ENCODE results near the gene GALNTL6.

The GALNTL6 gene

GRCh38 chr4:172985552-172985951 lies 1172.3 kb downstream of the GALNTL6 start:
- H3K27me3 Mint-ChIP-seq (ENCODE audit: low read depth): no peaks in the 10 kb centered on the region
- no peak overlapping the region for H3K4me3 Mint-ChIP-seq
- H3K36me3 Mint-ChIP-seq (ENCODE audit: low read depth): no peaks in the 10 kb centered on the region
- H3K9me3 Mint-ChIP-seq: no peaks in the 10 kb centered on the region
- H3K4me1 Mint-ChIP-seq (ENCODE audit: low read depth): no peaks in the 10 kb centered on the region
- no peak overlapping the region for H3K27ac Mint-ChIP-seq

DNA sequence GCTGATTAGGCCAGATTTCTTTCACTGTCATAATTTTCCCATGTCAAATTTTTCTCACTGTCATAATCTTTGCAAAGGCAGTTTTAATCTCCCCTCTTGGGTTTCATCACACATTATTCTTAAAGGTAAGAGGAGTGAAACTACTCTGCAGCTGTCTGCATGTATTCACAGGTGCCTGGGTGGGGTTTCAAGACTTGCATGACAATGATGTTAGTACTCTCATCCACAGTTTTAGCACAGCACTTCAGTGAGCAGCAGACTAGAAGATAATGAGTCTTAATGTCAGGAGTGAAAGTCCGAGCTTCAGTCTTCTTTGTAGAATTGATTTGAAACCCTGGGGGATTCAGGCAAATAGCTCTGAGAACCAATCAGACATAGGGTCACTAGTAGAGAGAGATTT lies 1172.9 kb downstream of the GALNTL6 start:
- H3K36me3 Mint-ChIP-seq (ENCODE audit: low read depth): no peaks in the 10 kb centered on the region
- H3K4me1 Mint-ChIP-seq (ENCODE audit: low read depth): no peaks in the 10 kb centered on the region
- H3K4me3 Mint-ChIP-seq: no peak overlapping the region
- no peak overlapping the region for H3K27ac Mint-ChIP-seq
- no peaks in the 10 kb centered on the region for H3K27me3 Mint-ChIP-seq (ENCODE audit: low read depth)
- H3K9me3 Mint-ChIP-seq: no peaks in the 10 kb centered on the region

- Mint-ChIP-seq H3K36me3 (ENCODE audit: low read depth) (no peaks in the 10 kb centered on the region), H3K4me1 (ENCODE audit: low read depth) (no peaks in the 10 kb centered on the region), H3K4me3 (no peak overlapping the region), H3K9me3 (no peaks in the 10 kb centered on the region), H3K27ac (no peak overlapping the region), H3K27me3 (ENCODE audit: low read depth) (no peaks in the 10 kb centered on the region)
Observed at GRCh38 chr4:172989984-172990820, 1177.0 kb downstream of the GALNTL6 start.

DNA sequence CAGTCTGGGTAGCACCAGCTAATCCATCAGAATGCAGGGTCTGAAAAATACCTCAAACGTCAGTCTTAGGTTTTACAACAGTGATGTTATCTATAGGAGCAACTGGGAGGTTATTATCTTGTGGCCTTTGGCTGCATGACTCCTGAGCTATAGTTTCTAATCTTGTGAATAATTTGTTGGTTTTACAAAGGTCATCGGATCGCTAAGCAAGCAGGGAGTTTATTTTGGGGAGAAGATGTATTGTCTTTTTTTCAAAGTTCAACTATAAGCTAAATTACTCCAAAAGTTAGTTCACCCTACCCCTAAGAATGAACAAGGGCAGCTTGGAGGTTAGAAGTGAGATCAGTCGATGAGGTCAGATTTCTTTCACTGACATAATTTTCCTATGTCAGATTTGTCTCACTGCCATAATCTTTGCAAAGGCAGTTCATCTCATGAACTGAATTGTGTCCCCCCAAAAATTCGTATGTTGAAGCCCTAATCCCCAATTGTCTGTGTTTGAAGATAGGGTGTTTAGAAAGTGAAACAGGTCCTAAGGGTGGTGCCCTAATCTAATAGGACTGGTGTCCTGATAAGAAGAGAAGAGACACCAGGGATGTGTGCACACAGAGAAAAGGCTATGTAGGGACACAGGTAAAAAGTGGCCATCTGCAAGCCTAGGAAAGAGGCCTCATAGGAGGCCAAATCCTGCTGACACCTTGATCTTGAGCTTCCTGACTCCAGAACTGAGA lies 1179.6 kb downstream of the GALNTL6 start:
- Mint-ChIP-seq H3K9me3 (no peaks in the 10 kb centered on the region), H3K4me1 (ENCODE audit: low read depth) (no peaks in the 10 kb centered on the region), H3K27ac (no peak overlapping the region), H3K36me3 (ENCODE audit: low read depth) (no peaks in the 10 kb centered on the region), H3K4me3 (no peak overlapping the region), H3K27me3 (ENCODE audit: low read depth) (no peaks in the 10 kb centered on the region)

GRCh38 chr4:172995161-172995560 lies 1182.0 kb downstream of the GALNTL6 start:
- Mint-ChIP-seq H3K4me1 (ENCODE audit: low read depth) (no peaks in the 10 kb centered on the region), H3K36me3 (ENCODE audit: low read depth) (no peaks in the 10 kb centered on the region), H3K27me3 (ENCODE audit: low read depth) (peaks cover 6% of the 10 kb centered on the region), H3K27ac (no peak overlapping the region), H3K4me3 (no peak overlapping the region), H3K9me3 (no peaks in the 10 kb centered on the region)

GRCh38 chr4:172995704-172996103 lies 1182.5 kb downstream of the GALNTL6 start:
- Mint-ChIP-seq H3K4me3 (no peak overlapping the region), H3K36me3 (ENCODE audit: low read depth) (no peaks in the 10 kb centered on the region), H3K4me1 (ENCODE audit: low read depth) (no peaks in the 10 kb centered on the region), H3K27ac (no peak overlapping the region), H3K9me3 (no peaks in the 10 kb centered on the region), H3K27me3 (ENCODE audit: low read depth) (peaks cover 6% of the 10 kb centered on the region)

DNA sequence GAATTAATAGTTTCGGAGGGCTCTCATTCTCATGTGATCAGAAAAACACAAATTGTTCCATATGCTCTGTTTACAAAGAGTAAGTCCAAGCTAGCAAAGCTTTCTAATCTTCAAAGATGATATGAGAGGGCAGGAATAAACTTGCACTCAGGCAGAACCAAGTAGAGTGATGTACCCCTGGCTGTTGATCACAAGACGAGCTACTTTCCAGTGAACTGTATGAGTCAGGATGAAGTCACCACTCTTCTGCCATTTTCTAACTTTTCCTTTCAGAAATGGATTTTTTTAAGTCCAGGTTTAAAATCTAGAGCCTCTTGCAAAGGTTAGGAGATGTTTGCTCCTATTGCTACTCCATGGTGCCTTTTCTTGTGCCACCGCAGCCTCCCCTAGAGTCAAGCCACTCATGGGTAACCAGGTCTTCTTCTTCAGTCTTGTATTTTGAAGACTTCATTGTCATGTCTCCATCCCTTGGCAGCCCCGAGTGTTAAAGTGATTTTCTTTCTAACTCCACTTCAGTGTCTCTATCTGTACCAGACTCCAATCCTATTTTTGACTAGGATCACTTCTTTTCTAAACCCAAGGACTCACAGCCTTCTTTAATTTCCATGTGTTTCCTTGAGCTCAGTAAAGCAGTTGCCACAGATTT lies 1183.5 kb downstream of the GALNTL6 start:
- Mint-ChIP-seq H3K9me3 (no peaks in the 10 kb centered on the region), H3K27me3 (ENCODE audit: low read depth) (peaks cover 6% of the 10 kb centered on the region), H3K27ac (no peak overlapping the region), H3K4me3 (no peak overlapping the region), H3K4me1 (ENCODE audit: low read depth) (no peaks in the 10 kb centered on the region), H3K36me3 (ENCODE audit: low read depth) (no peaks in the 10 kb centered on the region)

DNA sequence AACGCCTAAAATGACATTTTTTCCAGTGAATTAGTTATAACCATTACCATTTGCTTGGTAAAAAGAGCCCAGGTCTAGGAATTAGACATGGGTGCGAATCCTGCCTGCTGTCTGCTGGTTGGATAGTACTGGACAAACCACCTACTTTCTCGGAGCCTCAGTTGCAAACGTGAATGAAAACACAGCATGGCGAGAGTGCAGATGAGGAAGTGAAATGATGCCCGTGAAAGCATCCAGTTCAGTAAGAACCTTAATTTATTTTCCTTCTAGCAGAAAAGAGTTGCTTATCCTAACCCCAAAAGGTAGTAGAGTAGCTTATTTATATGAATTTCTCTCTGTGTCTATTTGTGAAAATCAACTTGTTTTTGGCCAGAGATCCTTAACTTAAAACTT lies 1184.0 kb downstream of the GALNTL6 start:
- Mint-ChIP-seq H3K9me3 (no peaks in the 10 kb centered on the region), H3K4me3 (no peak overlapping the region), H3K4me1 (ENCODE audit: low read depth) (no peaks in the 10 kb centered on the region), H3K27me3 (ENCODE audit: low read depth) (peaks cover 6% of the 10 kb centered on the region), H3K36me3 (ENCODE audit: low read depth) (no peaks in the 10 kb centered on the region), H3K27ac (no peak overlapping the region)

DNA sequence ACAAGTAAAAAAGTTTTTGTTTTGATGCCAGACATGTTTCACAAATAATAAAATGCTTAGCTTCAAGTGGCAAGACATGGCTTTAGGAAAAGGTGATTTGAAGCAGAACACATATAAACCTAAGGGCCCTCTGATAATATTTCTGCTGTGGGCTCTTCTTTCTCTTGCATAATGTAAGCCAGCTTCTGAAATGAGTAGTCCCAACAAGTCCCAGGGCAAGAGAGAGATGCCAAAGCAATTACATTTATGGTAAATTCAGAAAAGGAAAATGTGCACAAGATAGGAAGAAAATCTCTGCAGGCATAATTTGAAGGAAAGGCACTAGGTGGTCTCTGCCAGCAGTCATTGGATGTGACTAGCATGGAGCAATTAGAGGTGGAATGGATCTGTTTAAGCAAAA lies 1184.7 kb downstream of the GALNTL6 start:
- no peaks in the 10 kb centered on the region for H3K9me3 Mint-ChIP-seq
- no peak overlapping the region for H3K27ac Mint-ChIP-seq
- peaks cover 6% of the 10 kb centered on the region for H3K27me3 Mint-ChIP-seq (ENCODE audit: low read depth)
- no peaks in the 10 kb centered on the region for H3K36me3 Mint-ChIP-seq (ENCODE audit: low read depth)
- no peak overlapping the region for H3K4me3 Mint-ChIP-seq
- no peaks in the 10 kb centered on the region for H3K4me1 Mint-ChIP-seq (ENCODE audit: low read depth)

- H3K4me3 Mint-ChIP-seq: no peak overlapping the region
- no peaks in the 10 kb centered on the region for H3K9me3 Mint-ChIP-seq
- H3K27me3 Mint-ChIP-seq (ENCODE audit: low read depth): peaks cover 6% of the 10 kb centered on the region
- no peaks in the 10 kb centered on the region for H3K36me3 Mint-ChIP-seq (ENCODE audit: low read depth)
- no peaks in the 10 kb centered on the region for H3K4me1 Mint-ChIP-seq (ENCODE audit: low read depth)
- no peak overlapping the region for H3K27ac Mint-ChIP-seq
Observed at GRCh38 chr4:172998527-172999469, 1185.6 kb downstream of the GALNTL6 start.

- no peak overlapping the region for H3K27ac Mint-ChIP-seq
- no peaks in the 10 kb centered on the region for H3K36me3 Mint-ChIP-seq (ENCODE audit: low read depth)
- H3K9me3 Mint-ChIP-seq: no peaks in the 10 kb centered on the region
- no peak overlapping the region for H3K4me3 Mint-ChIP-seq
- H3K4me1 Mint-ChIP-seq (ENCODE audit: low read depth): no peaks in the 10 kb centered on the region
- peaks cover 6% of the 10 kb centered on the region for H3K27me3 Mint-ChIP-seq (ENCODE audit: low read depth)
Observed at GRCh38 chr4:173001571-173001970, 1188.4 kb downstream of the GALNTL6 start.

DNA sequence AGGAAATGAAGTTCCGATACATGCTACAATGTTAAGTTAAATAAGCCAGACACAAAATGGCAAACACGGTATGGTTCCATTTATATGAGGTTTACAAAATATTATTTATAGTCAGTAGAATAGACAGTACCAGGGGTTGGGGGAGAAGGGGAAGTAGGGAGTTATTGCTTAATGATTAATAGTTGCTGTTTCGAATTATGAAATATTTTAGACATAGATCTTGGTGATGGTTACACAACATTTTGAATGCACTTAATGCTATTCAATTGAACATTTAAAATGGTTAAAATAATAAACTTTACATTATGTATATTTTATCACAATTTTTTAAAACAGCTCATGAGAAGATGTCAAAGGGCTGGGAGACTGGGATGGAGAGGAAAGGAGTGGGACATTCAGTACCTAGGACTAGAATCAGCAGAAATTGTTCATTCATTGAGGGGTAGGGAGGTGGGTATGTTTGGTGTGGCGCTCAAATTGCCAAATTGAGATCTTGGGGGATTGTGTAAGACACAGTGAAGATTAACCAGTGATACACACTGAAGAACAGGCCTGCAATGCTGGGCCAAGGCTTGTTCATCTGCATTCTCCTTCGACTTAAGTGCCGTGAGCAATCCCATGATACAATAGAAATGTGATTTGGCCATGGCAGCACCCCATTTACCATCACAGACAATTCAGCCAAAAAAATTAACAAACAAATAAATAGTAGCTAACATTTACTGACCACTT lies 1189.8 kb downstream of the GALNTL6 start:
- Mint-ChIP-seq H3K9me3 (no peaks in the 10 kb centered on the region), H3K36me3 (ENCODE audit: low read depth) (no peaks in the 10 kb centered on the region), H3K4me3 (no peak overlapping the region), H3K27ac (no peak overlapping the region), H3K4me1 (ENCODE audit: low read depth) (no peaks in the 10 kb centered on the region), H3K27me3 (ENCODE audit: low read depth) (peaks cover 10% of the 10 kb centered on the region)

GRCh38 chr4:173005912-173006633 lies 1192.9 kb downstream of the GALNTL6 start:
- H3K9me3 Mint-ChIP-seq: no peaks in the 10 kb centered on the region
- H3K27me3 Mint-ChIP-seq (ENCODE audit: low read depth): peaks cover 4% of the 10 kb centered on the region
- no peaks in the 10 kb centered on the region for H3K36me3 Mint-ChIP-seq (ENCODE audit: low read depth)
- no peak overlapping the region for H3K27ac Mint-ChIP-seq
- no peak overlapping the region for H3K4me3 Mint-ChIP-seq
- H3K4me1 Mint-ChIP-seq (ENCODE audit: low read depth): no peaks in the 10 kb centered on the region
